Muscle layer of duodenum (tissue), 2 donors: ENCODE results near the gene WDPCP.
"Not testable (repeated sequence)": the region's sequence is repeated elsewhere in the genome, so short reads cannot be mapped to it uniquely, and the experiment has no call there.

ENCODE experiments used
- H3K27ac ChIP-seq: one replicate; pipeline ENCODE4 v1.7.0; 2013; ENCODE audit warnings: mild to moderate bottlenecking, low read length
- H3K27me3 ChIP-seq: one replicate; pipeline ENCODE4 v1.7.0; 2013; ENCODE audit warnings: low read depth, mild to moderate bottlenecking, control low read depth, low read length
- H3K36me3 ChIP-seq, 2 donors: one replicate each; pipeline ENCODE4 v1.7.0; 2013; ENCODE audit warnings: low read length in 2 of 2, control low read depth in 1 of 2, mild to moderate bottlenecking in 1 of 2; ENCODE audit not compliant: insufficient read depth in 2 of 2, control insufficient read depth in 1 of 2
- H3K4me1 ChIP-seq, 2 donors: one replicate each; pipeline ENCODE4 v1.7.0; 2013; ENCODE audit warnings: low read length in 2 of 2, mild to moderate bottlenecking in 2 of 2, control low read depth in 1 of 2, moderate library complexity in 1 of 2; ENCODE audit not compliant: insufficient read depth in 2 of 2, control insufficient read depth in 1 of 2
- H3K4me3 ChIP-seq, 2 donors: one replicate each; pipeline ENCODE4 v1.7.0; 2013; ENCODE audit warnings: low read length in 2 of 2, low read depth in 1 of 2, mild to moderate bottlenecking in 1 of 2
- H3K9me3 ChIP-seq, 2 donors: one replicate each; pipeline ENCODE4 v1.7.0; 2013; ENCODE audit warnings: low read length in 2 of 2, control low read depth in 1 of 2, mild to moderate bottlenecking in 1 of 2; ENCODE audit not compliant: control insufficient read depth in 1 of 2
- donor health status: healthy.

The WDPCP gene

GRCh38 chr2:63589148-63589958 lies 1.1 kb upstream of the WDPCP start:
- Histone ChIP-seq H3K4me1 (peaks cover 10 to 45% of the 10 kb centered on the region in 2 donors), H3K27me3 (no peaks in the 10 kb centered on the region), H3K4me3 (peak overlapping the region; percentile 93 to 95), H3K9me3 (no peaks in the 10 kb centered on the region), H3K27ac (peak overlapping the region; percentile 94), H3K36me3 (peaks cover under 1 to 5% of the 10 kb centered on the region in 2 donors)

DNA sequence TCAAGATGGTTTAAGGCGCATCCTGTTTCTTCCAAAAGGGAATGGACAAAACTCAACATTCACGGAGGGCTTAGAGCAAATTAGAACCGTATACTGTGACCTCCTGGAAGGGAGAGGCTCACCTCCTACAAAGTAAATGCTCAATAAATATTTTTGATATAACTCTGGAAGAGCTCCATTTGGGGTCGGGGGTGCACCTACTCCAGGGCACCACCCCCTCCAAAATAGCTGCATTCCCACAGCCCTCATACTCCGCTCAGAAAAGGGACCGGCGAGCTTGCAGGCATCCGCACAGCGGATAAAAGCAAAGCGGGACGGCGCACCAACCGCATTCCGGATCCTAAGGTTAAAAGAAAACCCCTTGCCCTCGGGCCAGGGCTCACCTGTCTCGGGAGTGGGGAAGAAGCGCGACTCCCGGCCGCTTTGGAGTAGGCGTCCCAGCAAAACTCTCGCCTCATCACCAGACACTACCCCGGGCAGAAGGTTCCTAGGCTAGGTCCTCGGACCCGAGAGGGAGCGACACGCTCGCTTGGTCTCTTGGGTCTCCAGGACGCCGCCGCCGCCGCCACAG lies 378 bp downstream of the WDPCP start:
- Histone ChIP-seq H3K36me3 (no peaks in the 10 kb centered on the region), H3K27ac (peak overlapping the region; percentile 94), H3K4me1 (peaks cover 10 to 38% of the 10 kb centered on the region in 2 donors), H3K4me3 (peak overlapping the region; percentile 93 to 95), H3K27me3 (no peaks in the 10 kb centered on the region), H3K9me3 (no peaks in the 10 kb centered on the region)

DNA sequence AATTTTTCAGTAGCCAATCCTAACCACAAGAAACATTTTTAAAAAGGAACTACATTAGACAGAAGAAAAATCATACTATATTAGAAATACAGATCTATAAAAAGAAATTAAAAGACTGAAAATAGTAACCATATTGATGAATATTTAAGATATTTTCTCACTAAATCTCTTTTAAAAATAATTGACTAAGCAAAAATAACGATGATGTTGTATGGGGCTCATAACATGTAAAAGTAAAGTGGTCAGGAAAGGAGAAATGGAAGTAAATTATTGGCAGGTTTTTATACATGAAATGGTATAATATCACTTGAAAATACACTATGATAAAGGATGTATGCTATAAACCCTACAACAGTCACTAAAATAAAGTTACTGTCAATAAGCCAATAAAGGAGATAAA lies 5.4 kb downstream of the WDPCP start:
- Histone ChIP-seq H3K4me3 (no peak overlapping the region), H3K4me1 (peaks cover 0 to 20% of the 10 kb centered on the region in 2 donors), H3K36me3 (no peaks in the 10 kb centered on the region), H3K9me3 (no peaks in the 10 kb centered on the region), H3K27me3 (no peaks in the 10 kb centered on the region), H3K27ac (no peak overlapping the region)

DNA sequence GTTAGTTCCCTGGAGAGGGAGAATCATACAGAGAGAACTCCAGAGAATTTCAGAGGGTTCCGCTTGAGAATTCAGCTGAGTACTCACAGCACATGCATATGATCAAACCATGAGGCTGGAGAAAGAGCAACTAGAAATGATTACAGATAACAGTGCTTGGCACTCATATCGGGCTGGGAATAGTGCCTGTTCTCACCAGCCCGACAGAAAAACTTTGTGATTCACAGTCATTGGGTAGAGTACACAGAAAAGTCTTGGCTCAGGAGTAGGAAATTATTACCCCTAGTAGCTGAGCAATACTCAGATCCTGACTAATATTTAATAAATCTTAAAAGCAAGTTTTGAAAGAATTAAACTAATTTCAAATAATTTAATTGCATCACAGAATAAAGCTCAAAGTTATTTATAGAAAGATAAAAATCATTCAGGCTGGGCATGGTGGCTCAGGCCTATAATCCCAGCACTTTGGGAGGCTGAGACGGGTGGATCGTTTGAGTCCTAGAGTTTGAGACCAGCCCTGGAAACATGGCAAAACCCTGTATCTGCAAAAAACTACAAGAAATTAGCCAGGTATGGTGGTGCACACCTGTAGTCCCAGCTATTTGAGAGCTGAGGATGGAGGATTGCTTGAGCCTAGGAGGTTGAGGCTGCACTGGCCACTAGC lies 6.8 kb downstream of the WDPCP start:
- Histone ChIP-seq H3K4me3 (no peak overlapping the region), H3K36me3 (no peaks in the 10 kb centered on the region), H3K27me3 (no peaks in the 10 kb centered on the region), H3K9me3 (no peaks in the 10 kb centered on the region), H3K27ac (peak overlapping the region; percentile 66), H3K4me1 (peaks cover 0 to 7% of the 10 kb centered on the region in 2 donors)

- Histone ChIP-seq H3K9me3 (no peaks in the 10 kb centered on the region), H3K27me3 (no peaks in the 10 kb centered on the region), H3K4me3 (no peak overlapping the region), H3K4me1 (peaks cover 0 to 7% of the 10 kb centered on the region in 2 donors), H3K27ac (peak overlapping the region; percentile 66), H3K36me3 (no peaks in the 10 kb centered on the region)
Measured at GRCh38 chr2:63580651-63581297, 7.5 kb downstream of the WDPCP start.

- Histone ChIP-seq H3K27me3 (no peaks in the 10 kb centered on the region), H3K36me3 (no peaks in the 10 kb centered on the region), H3K4me1 (peaks cover 0 to 7% of the 10 kb centered on the region in 2 donors), H3K9me3 (no peaks in the 10 kb centered on the region), H3K4me3 (no peak overlapping the region), H3K27ac (no peak overlapping the region)
Measured at GRCh38 chr2:63578767-63579166, 9.5 kb downstream of the WDPCP start.

DNA sequence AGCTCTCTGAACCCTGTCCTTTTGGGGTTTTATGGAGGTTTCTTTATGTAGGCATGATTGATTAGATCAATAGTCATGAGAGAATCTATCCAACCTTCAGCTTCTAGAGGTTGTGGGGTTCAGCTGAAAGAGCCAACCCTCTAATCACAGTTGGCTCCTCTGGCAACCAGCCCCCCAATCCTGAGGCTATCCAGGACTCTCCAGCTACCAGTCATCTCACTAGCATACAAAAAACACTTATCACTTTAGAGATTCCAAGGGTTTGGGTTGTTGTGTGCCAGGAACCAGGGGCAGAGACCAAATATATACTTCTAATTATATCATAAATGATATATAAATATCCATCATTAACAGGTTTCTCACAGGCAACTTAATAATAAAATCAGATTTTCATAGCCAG lies 11.7 kb downstream of the WDPCP start:
- H3K27me3 ChIP-seq, result no peaks in the 10 kb centered on the region
- no peak overlapping the region for H3K27ac ChIP-seq
- no peak overlapping the region for H3K4me3 ChIP-seq
- H3K36me3 ChIP-seq, result no peaks in the 10 kb centered on the region
- peaks cover 0 to 4% of the 10 kb centered on the region in 2 donors for H3K4me1 ChIP-seq
- H3K9me3 ChIP-seq, result no peaks in the 10 kb centered on the region

DNA sequence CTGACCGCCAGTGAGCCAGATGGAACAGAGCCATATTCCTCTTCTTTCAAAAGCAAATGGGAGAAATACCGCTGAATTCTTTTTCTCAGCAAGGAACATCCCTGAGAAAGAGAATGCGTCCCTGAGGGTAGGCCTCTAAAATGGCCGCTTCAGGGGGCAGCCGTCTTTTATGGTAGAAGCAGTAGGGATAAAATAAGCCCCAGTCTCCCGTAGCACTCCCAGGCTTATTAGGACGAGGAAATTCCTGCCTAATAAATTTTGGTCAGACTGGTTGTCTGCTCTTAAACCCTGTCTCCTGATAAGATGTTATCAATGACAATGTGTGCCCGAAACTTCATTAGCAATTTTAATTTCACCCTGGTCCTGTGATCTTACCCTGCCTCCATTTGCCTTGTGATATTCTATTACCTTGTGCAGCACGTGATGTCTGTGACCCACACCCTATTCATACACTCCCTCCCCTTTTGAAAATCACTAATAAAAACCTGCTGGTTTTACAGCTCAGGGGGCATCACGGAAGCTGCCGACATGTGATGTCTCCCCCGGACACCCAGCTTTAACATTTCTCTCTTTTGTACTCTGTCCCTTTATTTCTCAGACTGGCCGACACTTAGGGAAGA lies 14.4 kb downstream of the WDPCP start:
- H3K9me3 ChIP-seq, H3K4me3 ChIP-seq, H3K27ac ChIP-seq, H3K4me1 ChIP-seq, H3K36me3 ChIP-seq, H3K27me3 ChIP-seq: not testable (repeated sequence)

- H3K4me1 ChIP-seq, H3K27ac ChIP-seq, H3K27me3 ChIP-seq, H3K36me3 ChIP-seq, H3K9me3 ChIP-seq, H3K4me3 ChIP-seq: not testable (repeated sequence)
Measured at GRCh38 chr2:63573026-63573425, 15.3 kb downstream of the WDPCP start.

DNA sequence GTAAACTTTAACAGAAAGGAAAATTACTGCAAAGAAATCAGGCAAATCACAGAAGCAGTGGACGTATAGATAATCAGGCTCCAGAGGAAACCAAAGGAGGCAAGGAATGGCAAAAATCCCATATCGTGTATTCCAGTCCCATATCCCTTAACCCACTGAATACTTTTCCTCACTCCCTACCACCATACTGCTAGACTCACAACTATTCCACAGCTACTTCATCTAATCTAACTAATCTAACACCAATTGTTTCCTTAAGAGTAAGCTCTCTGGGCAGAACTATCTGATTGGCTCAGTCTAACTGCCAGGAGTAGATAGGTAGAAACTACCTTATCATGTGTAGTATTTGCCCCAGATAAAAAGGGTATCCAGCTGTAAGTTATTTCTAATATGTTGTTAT lies 16.3 kb downstream of the WDPCP start:
- no peaks in the 10 kb centered on the region for H3K27me3 ChIP-seq
- no peaks in the 10 kb centered on the region for H3K9me3 ChIP-seq
- H3K4me1 ChIP-seq, result no peaks in the 10 kb centered on the region

DNA sequence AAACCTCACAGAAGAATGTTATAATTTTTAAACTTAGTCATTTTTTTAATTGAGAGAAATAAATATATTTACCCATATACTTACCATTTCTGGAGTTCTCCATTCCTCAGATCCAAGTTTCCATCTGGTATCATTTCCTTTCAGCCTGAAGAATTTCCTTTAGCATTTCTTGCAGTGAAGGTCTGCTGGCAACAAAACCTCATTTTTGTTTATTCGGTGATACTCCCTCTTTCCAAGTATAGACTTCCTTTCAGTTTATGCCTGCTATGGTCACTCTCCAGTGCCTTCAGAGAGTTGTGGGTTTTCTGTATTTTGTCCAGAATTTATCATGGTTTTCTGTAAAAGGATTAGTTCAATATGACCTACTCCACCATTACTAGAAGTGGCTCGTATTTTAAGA lies 17.0 kb downstream of the WDPCP start:
- H3K9me3 ChIP-seq, result no peaks in the 10 kb centered on the region
- no peak overlapping the region for H3K27ac ChIP-seq
- no peaks in the 10 kb centered on the region for H3K27me3 ChIP-seq
- no peak overlapping the region for H3K4me3 ChIP-seq
- no peaks in the 10 kb centered on the region for H3K36me3 ChIP-seq
- no peaks in the 10 kb centered on the region for H3K4me1 ChIP-seq

More for the DNA sequence above, 16.3 kb downstream of the WDPCP start:
- H3K36me3 ChIP-seq, result no peaks in the 10 kb centered on the region
- H3K27ac ChIP-seq, result no peak overlapping the region
- H3K4me3 ChIP-seq, result no peak overlapping the region
